H9 (cell line): ENCODE data around the gene GMPR. TPM values are rescaled to one million over a fixed set of nuclear protein-coding genes. Genes with fewer than 3 reads are reported as not detected.

Experiments
- DNase-seq: peaks from one replicate; pipeline ENCODE4 v3.0.0-alpha.2; 2017
- H2AFZ ChIP-seq: one replicate; pipeline ENCODE4 v1.6.1; 2013; ENCODE audit warnings: mild to moderate bottlenecking, low read length, control low read depth, moderate library complexity
- H2AK5ac ChIP-seq: 2 replicates; pipeline ENCODE4 v1.6.1; 2013; ENCODE audit warnings: low read length, control low read depth, mixed read lengths; ENCODE audit not compliant: insufficient read length
- H2BK120ac ChIP-seq: one replicate; pipeline ENCODE4 v1.6.1; 2013; ENCODE audit warnings: low read depth, mild to moderate bottlenecking, low read length, control low read depth, inconsistent platforms; ENCODE audit not compliant: poor library complexity, severe bottlenecking
- H2BK12ac ChIP-seq: 2 replicates; pipeline ENCODE4 v1.6.1; 2013; ENCODE audit warnings: low read length, control low read depth, mixed read lengths, low read depth; ENCODE audit not compliant: insufficient read length
- H2BK15ac ChIP-seq: 2 replicates; pipeline ENCODE4 v1.6.1; 2013; ENCODE audit warnings: low read depth, low read length, control low read depth
- H2BK20ac ChIP-seq: one replicate; pipeline ENCODE4 v1.6.1; 2013; ENCODE audit warnings: low read depth, mild to moderate bottlenecking, low read length, control low read depth, inconsistent platforms; ENCODE audit not compliant: poor library complexity, severe bottlenecking
- H2BK5ac ChIP-seq: 2 replicates; pipeline ENCODE4 v1.6.1; 2013; ENCODE audit warnings: low read length, control low read depth, mixed read lengths; ENCODE audit not compliant: insufficient read length
- H3K14ac ChIP-seq: 2 replicates; pipeline ENCODE4 v1.6.1; 2013; ENCODE audit warnings: low read length, control low read depth; ENCODE audit not compliant: insufficient read depth
- H3K18ac ChIP-seq: 2 replicates; pipeline ENCODE4 v1.6.1; 2013; ENCODE audit warnings: low read depth, mild to moderate bottlenecking, mixed read lengths, low read length, control low read depth; ENCODE audit not compliant: insufficient read length
- H3K23ac ChIP-seq: 2 replicates; pipeline ENCODE4 v1.6.1; 2013; ENCODE audit warnings: low read length, control low read depth, mixed read lengths, low read depth; ENCODE audit not compliant: insufficient read length
- H3K23me2 ChIP-seq: 2 replicates; pipeline ENCODE4 v1.6.1; 2013; ENCODE audit warnings: low read depth, mild to moderate bottlenecking, mixed read lengths, low read length, control low read depth; ENCODE audit not compliant: insufficient read length, poor library complexity, severe bottlenecking
- H3K27ac ChIP-seq: 2 replicates; pipeline ENCODE4 v1.5.1; 2013; ENCODE audit warnings: low read length, control low read depth, mixed read lengths, low read depth; ENCODE audit not compliant: insufficient read length
- H3K27me3 ChIP-seq: 2 replicates; pipeline ENCODE4 v1.6.1; 2013; ENCODE audit warnings: low read length, control low read depth, inconsistent platforms; ENCODE audit not compliant: insufficient read depth
- H3K4ac ChIP-seq: 2 replicates; pipeline ENCODE4 v1.6.1; 2013; ENCODE audit warnings: low read depth, mild to moderate bottlenecking, control low read depth, inconsistent platforms, low read length, moderate library complexity
- H3K4me1 ChIP-seq: 2 replicates; pipeline ENCODE4 v1.6.1; 2013; ENCODE audit warnings: low read length, control low read depth, inconsistent platforms; ENCODE audit not compliant: insufficient read depth
- H3K4me2 ChIP-seq: 2 replicates; pipeline ENCODE4 v1.6.1; 2013; ENCODE audit warnings: low read length, control low read depth, mixed read lengths; ENCODE audit not compliant: insufficient read length, insufficient read depth
- H3K56ac ChIP-seq: 2 replicates; pipeline ENCODE4 v1.6.1; 2013; ENCODE audit warnings: low read depth, mild to moderate bottlenecking, mixed read lengths, low read length, control low read depth; ENCODE audit not compliant: insufficient read length
- H3K79me1 ChIP-seq: 2 replicates; pipeline ENCODE4 v1.6.1; 2013; ENCODE audit warnings: low read depth, mild to moderate bottlenecking, moderate library complexity, low read length, control low read depth, inconsistent platforms; ENCODE audit not compliant: insufficient read depth, poor library complexity, severe bottlenecking
- H3K79me2 ChIP-seq: 2 replicates; pipeline ENCODE4 v1.6.1; 2013; ENCODE audit warnings: low read length, control low read depth, inconsistent platforms; ENCODE audit not compliant: insufficient read depth
- H3K9ac ChIP-seq: 2 replicates; pipeline ENCODE4 v1.6.1; 2013; ENCODE audit warnings: low read length, control low read depth, mixed read lengths; ENCODE audit not compliant: insufficient read length; ENCODE audit errors: extremely low read depth
- H3K9me3 ChIP-seq: one replicate; pipeline ENCODE4 v1.6.1; 2013; ENCODE audit warnings: low read depth, low read length, inconsistent platforms; ENCODE audit not compliant: control insufficient read depth
- H3T11ph ChIP-seq: one replicate; pipeline ENCODE4 v1.6.1; 2013; ENCODE audit warnings: mild to moderate bottlenecking, low read length, control low read depth, inconsistent platforms
- H4K20me1 ChIP-seq: one replicate; pipeline ENCODE4 v1.6.1; 2013; ENCODE audit not compliant: control insufficient read depth, insufficient read length, insufficient read depth
- H4K5ac ChIP-seq: 2 replicates; pipeline ENCODE4 v1.6.1; 2013; ENCODE audit warnings: low read depth, mild to moderate bottlenecking, mixed read lengths, low read length, control low read depth; ENCODE audit not compliant: insufficient read length
- H4K8ac ChIP-seq: replicated peaks from 2 replicates; pipeline ENCODE4 v1.6.1; 2013; ENCODE audit warnings: low read length, control low read depth, mixed read lengths, low read depth; ENCODE audit not compliant: insufficient read length
- H4K91ac ChIP-seq: 2 replicates; pipeline ENCODE4 v1.6.1; 2013; ENCODE audit warnings: low read depth, mild to moderate bottlenecking, moderate library complexity, mixed read lengths, low read length, control low read depth; ENCODE audit not compliant: insufficient read length
- H3K27ac Mint-ChIP-seq, 3 experiments: 2 replicates in 2 of 3; 3 replicates in 1 of 3; pipeline ENCODE4 v1.8.0; 2020 to 2021; ENCODE audit warnings: mixed read lengths in 3 of 3, mild to moderate bottlenecking in 1 of 3, moderate library complexity in 1 of 3
- H3K27me3 Mint-ChIP-seq: 2 replicates; pipeline ENCODE4 v1.8.0; 2021; ENCODE audit warnings: low read depth, mild to moderate bottlenecking, moderate library complexity, mixed read lengths
- H3K36me3 Mint-ChIP-seq, 3 experiments: 2 replicates in 2 of 3; 3 replicates in 1 of 3; pipeline ENCODE4 v1.8.0; 2020 to 2021; ENCODE audit warnings: low read depth in 3 of 3, mixed read lengths in 3 of 3; ENCODE audit not compliant: insufficient read depth in 1 of 3
- H3K4me1 Mint-ChIP-seq, 2 experiments: 2 replicates each; pipeline ENCODE4 v1.8.0; 2020; ENCODE audit warnings: mixed read lengths in 2 of 2
- H3K4me3 Mint-ChIP-seq, 2 experiments: 2 replicates in 1 of 2; 3 replicates in 1 of 2; pipeline ENCODE4 v1.8.0; 2020 to 2021; ENCODE audit warnings: mild to moderate bottlenecking in 2 of 2, mixed read lengths in 2 of 2, moderate library complexity in 1 of 2
- H3K9me3 Mint-ChIP-seq, 2 experiments: 2 replicates in 1 of 2; 3 replicates in 1 of 2; pipeline ENCODE4 v1.8.0; 2020; ENCODE audit warnings: mild to moderate bottlenecking in 2 of 2, mixed read lengths in 2 of 2, moderate library complexity in 1 of 2
- WGBS: extraction: QIAGEN DNeasy Blood & Tissue Kit; methylation state at CpG from one replicate; pipeline ENCODE4 v1.1.7; 2013; ENCODE audit warnings: missing lambda C conversion rate, low lambda C conversion rate, mixed read lengths; ENCODE audit not compliant: insufficient read length; ENCODE audit errors: extremely low coverage; 5-methylcytosine and 5-hydroxymethylcytosine counted together
- total RNA-seq: library from RNA; stranded (reverse); gene quantifications from 2 replicates; pipeline ENCODE4 v1.2.1, GENCODE V29; 2021
- TF ChIP-seq, protein P1 (sequence below): fragments of 200-600 bp; sonication (generic); conservative IDR thresholded peaks from 3 replicates; pipeline ENCODE4 v1.8.0; 2021; ENCODE audit warnings: antibody characterized with exemption, mild to moderate bottlenecking

The GMPR gene
- total RNA-seq, 1 experiment from 2014 or later = 0.70 TPM

DNA sequence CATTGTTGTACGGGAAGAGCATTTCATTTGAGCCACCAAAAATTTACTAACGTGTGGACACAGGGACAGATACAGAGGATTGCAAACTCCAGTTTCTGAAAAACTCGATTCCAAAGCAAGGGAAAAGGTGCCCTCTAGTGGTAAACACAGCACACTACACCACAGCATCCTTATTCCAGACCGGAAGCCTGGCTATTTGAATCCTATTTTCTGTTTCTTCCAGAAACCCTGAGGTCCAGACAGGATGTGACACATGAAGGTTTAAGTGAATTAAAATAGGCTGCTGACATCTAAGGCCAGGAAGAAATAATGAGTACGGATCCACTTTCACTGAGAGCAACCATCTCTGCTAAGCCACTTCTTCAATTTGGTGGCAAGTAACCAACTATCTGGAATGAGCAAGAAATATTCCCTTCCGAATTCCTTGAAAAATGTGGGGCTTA lies 31.8 kb upstream of the GMPR start:
- DNase-seq = peak; percentile 65
- Histone ChIP-seq H4K5ac (no peak overlapping the region), H2BK5ac (no peak overlapping the region), H3K79me1 (no peaks in the 10 kb centered on the region), H2BK15ac (no peak overlapping the region), H3K56ac (no peak overlapping the region), H3K9ac (no peak overlapping the region), H4K91ac (no peak overlapping the region), H2AK5ac (no peak overlapping the region), H3K27ac (no peak overlapping the region), H3K4me2 (no peak overlapping the region), H3K18ac (no peak overlapping the region), H4K8ac (no peak overlapping the region), H3K9me3 (no peaks in the 10 kb centered on the region), H4K20me1 (no peaks in the 10 kb centered on the region), H3K79me2 (no peaks in the 10 kb centered on the region), H2BK12ac (no peak overlapping the region), H3K14ac (no peak overlapping the region), H3K4me1 (no peaks in the 10 kb centered on the region), H2AFZ (no peak overlapping the region), H2BK20ac (no peak overlapping the region), H3T11ph (no peak overlapping the region), H3K27me3 (no peaks in the 10 kb centered on the region), H3K23me2 (no peaks in the 10 kb centered on the region), H3K4ac (no peak overlapping the region), H2BK120ac (no peak overlapping the region), H3K23ac (no peak overlapping the region)
- Mint-ChIP-seq H3K36me3 (peaks cover 0 to 2% (median 0%) of the 10 kb centered on the region in 3 experiments; a peak in 1 of 7 replicates), H3K4me1 (peaks cover 3 to 4% of the 10 kb centered on the region in 2 experiments), H3K27me3 (peaks cover 3% of the 10 kb centered on the region; the same call in 1 of the 2 replicates), H3K27ac (no peak overlapping the region), H3K4me3 (no peak overlapping the region), H3K9me3 (peaks cover 0 to 2% of the 10 kb centered on the region in 2 experiments; a peak in 3 of 5 replicates)
- no CpG with 5 or more reads among the region's 6 CpGs for WGBS
- TF ChIP-seq, protein P1, sequence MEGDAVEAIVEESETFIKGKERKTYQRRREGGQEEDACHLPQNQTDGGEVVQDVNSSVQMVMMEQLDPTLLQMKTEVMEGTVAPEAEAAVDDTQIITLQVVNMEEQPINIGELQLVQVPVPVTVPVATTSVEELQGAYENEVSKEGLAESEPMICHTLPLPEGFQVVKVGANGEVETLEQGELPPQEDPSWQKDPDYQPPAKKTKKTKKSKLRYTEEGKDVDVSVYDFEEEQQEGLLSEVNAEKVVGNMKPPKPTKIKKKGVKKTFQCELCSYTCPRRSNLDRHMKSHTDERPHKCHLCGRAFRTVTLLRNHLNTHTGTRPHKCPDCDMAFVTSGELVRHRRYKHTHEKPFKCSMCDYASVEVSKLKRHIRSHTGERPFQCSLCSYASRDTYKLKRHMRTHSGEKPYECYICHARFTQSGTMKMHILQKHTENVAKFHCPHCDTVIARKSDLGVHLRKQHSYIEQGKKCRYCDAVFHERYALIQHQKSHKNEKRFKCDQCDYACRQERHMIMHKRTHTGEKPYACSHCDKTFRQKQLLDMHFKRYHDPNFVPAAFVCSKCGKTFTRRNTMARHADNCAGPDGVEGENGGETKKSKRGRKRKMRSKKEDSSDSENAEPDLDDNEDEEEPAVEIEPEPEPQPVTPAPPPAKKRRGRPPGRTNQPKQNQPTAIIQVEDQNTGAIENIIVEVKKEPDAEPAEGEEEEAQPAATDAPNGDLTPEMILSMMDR = peak; percentile 95
